Adipocyte (in vitro differentiated cells): ENCODE results near the gene RPA1.

ENCODE experiments used
- DNase-seq: peaks from one replicate; pipeline ENCODE4 v3.0.0-alpha.2; 2015; ENCODE audit warnings: low read depth
- H3K27me3 ChIP-seq: replicated peaks from 2 replicates; pipeline ENCODE4 v1.7.0; 2013; ENCODE audit warnings: mild to moderate bottlenecking, low read length, moderate library complexity; ENCODE audit not compliant: control insufficient read depth, insufficient read depth
- H3K36me3 ChIP-seq: 2 replicates; pipeline ENCODE4 v1.7.0; 2013; ENCODE audit warnings: low read length, mild to moderate bottlenecking, moderate library complexity; ENCODE audit not compliant: control insufficient read depth, insufficient read depth, severe bottlenecking
- H3K4me1 ChIP-seq: 2 replicates; pipeline ENCODE4 v1.7.0; 2013; ENCODE audit warnings: mild to moderate bottlenecking, low read length, moderate library complexity; ENCODE audit not compliant: control insufficient read depth, insufficient read depth
- H3K4me3 ChIP-seq: 2 replicates; pipeline ENCODE4 v1.7.0; 2013; ENCODE audit warnings: mild to moderate bottlenecking, low read length, moderate library complexity
- H3K9ac ChIP-seq: 2 replicates; pipeline ENCODE4 v1.7.0; 2013; ENCODE audit warnings: mild to moderate bottlenecking, low read length, moderate library complexity
- H3K9me3 ChIP-seq: 2 replicates; pipeline ENCODE4 v1.7.0; 2013; ENCODE audit warnings: mild to moderate bottlenecking, low read length, moderate library complexity; ENCODE audit not compliant: control insufficient read depth

The RPA1 gene

DNA sequence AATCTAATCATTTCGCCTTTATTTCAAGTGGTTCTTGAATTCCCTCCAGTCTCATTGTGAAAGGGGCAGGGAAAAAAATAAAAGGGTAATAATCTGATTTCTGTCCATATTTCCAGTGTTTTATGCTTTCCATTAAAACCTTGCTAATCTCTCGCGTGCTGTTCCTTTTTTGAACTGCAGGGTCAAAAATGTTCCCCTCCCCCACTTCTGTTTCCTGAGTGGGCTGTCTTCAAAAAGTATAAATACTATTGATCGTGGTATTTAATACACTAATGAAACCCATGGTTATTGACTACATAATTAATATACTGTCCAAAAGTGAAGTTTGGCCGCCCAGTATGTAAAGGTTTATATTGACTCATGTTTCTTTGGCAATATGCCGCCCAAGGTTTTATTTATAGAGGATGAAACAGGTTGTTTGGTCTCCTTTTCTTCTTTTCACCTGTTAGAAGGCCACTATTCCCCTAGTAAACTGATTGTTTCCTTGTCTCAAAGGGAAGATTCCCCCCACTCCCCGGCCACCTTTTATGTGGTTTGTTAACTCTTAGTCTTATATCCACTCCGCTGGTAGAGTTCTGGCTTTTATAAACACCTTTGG lies 69.7 kb downstream of the RPA1 start:
- no peaks in the 10 kb centered on the region for H3K4me1 ChIP-seq
- no peak for DNase-seq
- peaks cover 42% of the 10 kb centered on the region for H3K36me3 ChIP-seq
- no peak overlapping the region for H3K9ac ChIP-seq
- H3K4me3 ChIP-seq, result no peak overlapping the region
- peaks cover 7% of the 10 kb centered on the region for H3K27me3 ChIP-seq
- H3K9me3 ChIP-seq, result no peaks in the 10 kb centered on the region

DNA sequence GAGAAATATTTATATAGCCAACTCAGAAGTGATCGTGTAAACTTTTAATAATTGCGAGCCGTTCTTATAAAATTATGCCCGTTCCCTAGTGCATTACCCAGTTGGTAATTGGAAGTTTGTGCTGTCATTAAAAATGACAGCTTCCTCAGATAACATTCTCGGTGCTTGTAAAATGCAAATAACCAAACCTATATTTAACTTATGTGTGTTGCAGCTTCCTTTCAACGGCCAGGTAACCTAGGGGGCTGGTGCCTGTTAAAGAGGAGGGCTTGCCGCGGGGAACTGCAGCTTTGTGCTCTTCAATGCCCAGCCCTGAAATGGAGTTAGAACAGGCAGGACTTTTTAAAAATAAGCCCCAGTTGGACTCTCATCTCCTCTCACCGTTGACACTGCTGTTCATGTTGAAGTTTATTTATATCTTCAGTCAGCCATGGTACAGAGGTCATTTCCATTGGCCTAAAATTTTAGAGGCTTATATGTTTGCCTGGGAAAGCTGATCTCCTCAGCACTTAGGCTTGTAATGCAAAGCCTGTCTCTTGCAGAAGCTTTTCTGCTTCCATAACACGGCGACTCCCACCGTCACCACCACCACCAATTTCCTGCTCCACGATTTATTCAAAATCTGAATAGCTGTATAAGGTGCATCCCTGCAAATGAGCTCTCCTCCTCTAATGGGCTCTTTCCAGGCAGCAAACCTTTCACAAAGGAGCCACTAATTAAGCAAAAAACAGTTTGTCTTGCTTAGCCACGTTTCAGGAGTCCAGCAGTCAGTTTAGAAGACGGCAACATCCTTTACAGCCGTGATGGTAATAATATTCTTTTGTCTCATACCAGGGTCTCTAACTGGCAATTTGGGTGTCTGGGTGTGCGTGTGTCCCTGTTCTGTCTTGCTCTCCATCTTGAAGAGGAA lies 74.7 kb downstream of the RPA1 start:
- peaks cover 6% of the 10 kb centered on the region for H3K4me1 ChIP-seq
- no peaks in the 10 kb centered on the region for H3K9me3 ChIP-seq
- DNase-seq, result no peak
- H3K9ac ChIP-seq, result no peak overlapping the region
- H3K27me3 ChIP-seq, result peaks cover 36% of the 10 kb centered on the region
- H3K36me3 ChIP-seq, result no peaks in the 10 kb centered on the region
- H3K4me3 ChIP-seq, result no peak overlapping the region

DNA sequence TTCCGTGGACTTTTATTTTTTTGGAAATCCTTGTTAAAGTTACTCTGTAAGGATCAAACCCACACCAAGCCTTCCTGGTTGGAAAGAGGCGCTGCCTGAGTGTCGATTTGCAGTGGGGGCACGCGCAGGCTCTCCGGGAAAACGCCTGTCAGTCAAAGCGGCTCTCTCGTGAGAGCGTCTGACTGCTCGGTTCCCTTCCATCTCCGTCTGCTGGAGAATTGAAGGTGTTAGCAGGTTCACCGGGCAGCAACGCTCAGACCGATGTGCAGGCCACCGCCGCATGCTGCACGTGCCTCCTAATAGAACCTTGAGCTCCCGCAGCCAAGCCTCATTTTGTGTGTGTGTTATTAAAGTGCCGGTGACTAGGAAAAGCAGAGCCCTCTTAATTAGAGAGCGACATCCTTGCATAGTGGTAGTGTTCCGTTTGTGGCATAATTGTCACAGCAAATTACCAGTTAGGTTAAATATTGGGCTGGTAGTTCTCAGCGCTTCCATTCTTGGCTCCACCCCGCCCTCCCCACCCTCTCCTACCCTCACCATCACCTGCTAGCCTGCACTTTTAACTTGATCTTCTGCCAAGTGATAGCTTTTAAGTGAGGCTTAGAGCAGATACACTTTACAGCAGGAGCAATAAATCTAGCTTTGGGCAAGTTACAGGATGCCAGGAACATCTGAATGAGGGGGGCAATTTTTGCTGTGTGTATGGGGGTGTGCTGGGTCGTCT lies 75.5 kb downstream of the RPA1 start:
- Histone ChIP-seq H3K27me3 (peaks cover 41% of the 10 kb centered on the region), H3K36me3 (no peaks in the 10 kb centered on the region)

DNA sequence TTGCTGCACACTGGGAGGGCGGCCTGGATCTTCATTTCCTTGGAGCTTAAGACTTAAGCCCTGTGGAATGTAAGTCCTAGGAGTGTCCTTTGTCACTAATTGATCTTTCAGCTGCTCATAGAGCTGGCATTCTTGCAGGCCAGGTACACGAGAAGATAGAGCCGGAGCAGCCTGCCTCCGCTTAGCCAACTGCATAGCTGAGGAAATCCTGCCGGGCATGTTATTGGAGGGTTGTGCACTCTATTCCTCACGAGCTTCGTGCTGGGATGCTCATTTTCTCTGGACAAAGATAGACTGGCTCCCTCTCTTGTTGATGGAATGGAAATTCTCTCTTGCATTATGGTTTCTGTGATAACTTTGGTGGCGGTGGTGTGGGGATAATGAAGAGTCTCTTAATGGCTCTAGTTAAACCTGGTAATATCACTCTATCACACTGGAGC lies 76.9 kb downstream of the RPA1 start:
- no peaks in the 10 kb centered on the region for H3K36me3 ChIP-seq
- H3K9ac ChIP-seq, result no peak overlapping the region
- H3K4me3 ChIP-seq, result no peak overlapping the region
- no peaks in the 10 kb centered on the region for H3K9me3 ChIP-seq
- peaks cover 47% of the 10 kb centered on the region for H3K27me3 ChIP-seq
- H3K4me1 ChIP-seq, result peaks cover 9% of the 10 kb centered on the region
- DNase-seq, result no peak

More for the DNA sequence above, 75.5 kb downstream of the RPA1 start:
- Histone ChIP-seq H3K4me3 (no peak overlapping the region), H3K9ac (no peak overlapping the region), H3K9me3 (no peaks in the 10 kb centered on the region), H3K4me1 (peaks cover 9% of the 10 kb centered on the region)
- DNase-seq, result no peak

DNA sequence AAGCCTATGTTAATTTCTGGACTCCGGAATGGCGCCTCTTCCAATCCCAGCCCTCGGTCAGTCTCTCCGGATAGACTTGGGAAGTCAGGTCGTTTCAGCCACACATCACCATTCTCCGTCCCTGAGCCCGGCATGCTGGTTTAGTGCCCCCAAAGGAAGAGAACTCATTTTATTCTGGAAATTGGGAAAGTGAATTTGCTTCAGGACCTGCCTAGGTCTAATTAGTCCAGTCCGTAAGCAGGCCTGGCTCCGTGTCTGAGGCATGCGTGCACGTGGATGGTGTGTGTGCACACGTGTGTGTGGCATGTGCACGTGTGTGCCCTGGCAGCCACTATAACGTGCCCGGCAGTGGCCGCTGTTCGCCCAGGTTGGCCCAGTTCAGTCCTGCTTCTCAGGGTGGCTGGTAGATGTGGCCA lies 77.4 kb downstream of the RPA1 start:
- Histone ChIP-seq H3K9ac (no peak overlapping the region), H3K4me3 (no peak overlapping the region), H3K4me1 (peaks cover 9% of the 10 kb centered on the region), H3K27me3 (peaks cover 52% of the 10 kb centered on the region), H3K9me3 (no peaks in the 10 kb centered on the region), H3K36me3 (no peaks in the 10 kb centered on the region)
- no peak for DNase-seq

DNA sequence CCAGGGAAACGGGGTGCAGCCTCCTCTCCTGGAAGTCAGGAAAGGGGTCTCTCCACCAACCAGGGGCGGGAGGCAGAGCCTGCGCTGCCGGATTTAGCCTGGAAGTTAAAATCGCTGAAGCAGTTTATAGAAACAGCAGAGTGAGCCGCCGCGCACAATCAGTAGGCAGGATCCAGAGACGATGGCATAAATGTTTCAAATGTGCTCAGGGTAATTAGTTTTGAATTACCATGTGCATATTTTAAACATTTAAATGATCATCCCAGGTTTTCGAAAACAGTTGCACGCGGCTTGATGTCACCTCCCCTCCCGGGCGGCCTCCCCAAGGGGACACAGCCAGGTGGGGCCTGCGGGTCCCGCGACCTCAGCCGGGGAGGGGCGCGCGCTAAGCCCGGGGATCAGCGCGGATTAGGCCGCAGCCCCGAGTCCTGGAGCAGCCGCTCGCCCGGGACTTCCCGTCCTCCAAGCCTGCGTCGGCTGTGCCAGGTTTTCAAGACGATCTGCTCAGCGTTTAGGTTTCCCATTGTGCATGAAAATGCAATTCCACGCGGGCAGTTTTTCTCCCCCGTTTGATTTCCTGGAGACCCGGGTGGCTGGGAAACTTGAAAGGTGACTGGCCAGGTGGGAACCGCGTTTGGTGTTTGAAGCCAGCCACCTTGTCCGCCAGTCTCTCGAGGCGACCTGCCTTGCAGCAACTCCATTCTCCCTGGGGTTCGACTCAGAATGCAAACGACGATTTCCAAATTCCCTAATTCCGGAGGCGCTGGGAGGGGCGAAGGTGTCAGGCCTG lies 78.3 kb downstream of the RPA1 start:
- no peaks in the 10 kb centered on the region for H3K9me3 ChIP-seq
- peaks cover 9% of the 10 kb centered on the region for H3K4me1 ChIP-seq
- peak overlapping the region; percentile 73 for H3K4me3 ChIP-seq
- DNase-seq, result peak; percentile 51
- peak overlapping the region; percentile 14 for H3K9ac ChIP-seq
- no peaks in the 10 kb centered on the region for H3K36me3 ChIP-seq
- H3K27me3 ChIP-seq, result peaks cover 60% of the 10 kb centered on the region

DNA sequence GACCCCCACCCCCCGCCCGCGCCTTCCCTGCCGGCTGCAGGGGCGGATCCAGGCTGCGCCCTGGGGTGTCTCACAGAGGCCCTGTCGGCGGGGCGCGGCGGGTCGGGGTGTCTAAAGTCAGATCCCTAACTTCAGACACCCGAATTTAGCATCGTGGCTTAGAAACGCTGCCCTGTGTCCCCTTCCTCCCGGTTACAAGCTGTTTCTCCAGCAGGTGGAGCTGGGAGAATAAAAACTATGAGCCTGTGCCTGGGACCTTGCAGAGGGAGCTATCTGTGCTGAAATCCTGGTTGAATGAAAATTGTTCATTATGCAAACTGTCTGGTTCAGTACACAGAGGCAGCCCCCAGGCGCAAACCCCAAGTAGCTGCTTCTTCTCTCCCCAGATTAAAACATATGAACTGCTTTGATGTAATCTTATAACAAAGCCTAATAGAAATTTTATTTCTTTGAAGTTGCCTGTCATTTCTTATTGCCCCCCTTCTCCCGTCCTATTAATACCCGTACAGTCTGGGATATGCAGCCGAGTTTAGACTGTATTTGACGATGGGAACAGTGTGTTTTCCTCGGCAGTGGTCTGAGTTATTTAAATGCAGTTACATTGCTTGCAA lies 79.0 kb downstream of the RPA1 start:
- Histone ChIP-seq H3K4me1 (peaks cover 9% of the 10 kb centered on the region), H3K4me3 (peak overlapping the region; percentile 73), H3K27me3 (peaks cover 67% of the 10 kb centered on the region)

DNA sequence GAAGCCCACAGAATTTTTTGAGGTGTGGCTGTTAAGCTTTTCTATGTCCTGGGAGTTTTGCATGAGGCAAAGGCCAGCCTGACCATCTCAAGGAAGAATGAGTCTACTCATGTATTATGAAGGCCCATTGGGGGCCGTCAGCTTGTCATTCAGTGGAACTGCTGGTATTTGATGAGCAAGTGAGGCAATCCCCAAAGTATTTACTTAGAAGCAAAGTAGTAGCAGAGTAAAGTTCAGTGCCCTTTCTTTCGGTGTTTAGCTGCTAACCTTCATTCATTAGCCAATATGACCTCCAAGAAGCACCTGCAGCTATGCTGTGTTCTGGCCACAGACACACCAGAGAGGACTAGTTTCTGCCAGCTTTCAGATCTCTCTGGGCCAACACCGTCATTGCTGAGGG lies 80.2 kb downstream of the RPA1 start:
- H3K9ac ChIP-seq, result no peak overlapping the region
- no peak overlapping the region for H3K4me3 ChIP-seq
- H3K9me3 ChIP-seq, result no peaks in the 10 kb centered on the region
- H3K27me3 ChIP-seq, result peaks cover 65% of the 10 kb centered on the region
- no peaks in the 10 kb centered on the region for H3K36me3 ChIP-seq
- DNase-seq, result no peak
- H3K4me1 ChIP-seq, result peaks cover 9% of the 10 kb centered on the region

More for the DNA sequence above, 79.0 kb downstream of the RPA1 start:
- peak overlapping the region; percentile 14 for H3K9ac ChIP-seq
- H3K36me3 ChIP-seq, result no peaks in the 10 kb centered on the region
- no peaks in the 10 kb centered on the region for H3K9me3 ChIP-seq
- peak; percentile 91 for DNase-seq

DNA sequence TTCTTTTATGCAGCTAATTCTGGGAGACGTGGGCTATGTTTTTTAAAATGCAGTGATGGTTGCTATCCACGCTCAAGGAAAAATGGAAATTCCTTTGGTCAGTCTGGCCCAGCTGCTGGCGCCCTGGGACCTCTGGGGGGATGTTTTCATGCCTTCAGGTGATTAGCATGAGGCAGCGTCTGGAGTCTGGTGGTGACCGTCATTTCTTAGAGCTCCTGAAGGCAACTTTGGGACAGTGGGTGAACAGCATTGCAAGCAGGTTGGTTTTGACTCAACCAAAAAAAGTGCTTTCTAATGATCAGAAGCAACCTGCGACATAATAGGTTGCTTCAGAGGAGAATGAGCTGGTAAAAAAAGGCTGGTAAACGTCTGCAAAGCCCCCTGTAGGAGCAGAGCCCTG lies 82.3 kb downstream of the RPA1 start:
- Histone ChIP-seq H3K9ac (no peak overlapping the region), H3K4me3 (no peak overlapping the region), H3K4me1 (peaks cover 9% of the 10 kb centered on the region), H3K9me3 (no peaks in the 10 kb centered on the region), H3K36me3 (no peaks in the 10 kb centered on the region), H3K27me3 (peaks cover 68% of the 10 kb centered on the region)
- DNase-seq, result no peak

DNA sequence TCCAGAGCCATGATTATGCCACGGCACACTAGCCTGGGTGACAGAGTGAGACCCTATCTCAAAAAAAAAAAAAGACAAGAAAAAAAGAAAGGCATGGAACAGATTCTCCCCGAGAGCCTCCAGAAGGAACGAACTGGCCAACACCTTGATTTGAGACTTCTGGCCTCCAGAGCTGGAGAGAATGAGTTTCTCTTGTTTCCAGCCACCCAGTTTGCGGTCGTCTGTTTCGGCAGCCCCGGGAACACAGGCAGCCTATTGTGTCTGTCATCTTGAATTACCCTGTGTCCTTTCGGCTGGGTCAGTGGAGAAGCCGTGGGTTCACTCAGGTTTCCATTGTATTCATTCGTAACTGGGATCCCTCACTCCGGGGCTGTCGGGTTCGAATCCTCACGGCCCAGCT lies 83.9 kb downstream of the RPA1 start:
- no peak overlapping the region for H3K4me3 ChIP-seq
- no peaks in the 10 kb centered on the region for H3K9me3 ChIP-seq
- H3K4me1 ChIP-seq, result peaks cover 3% of the 10 kb centered on the region
- no peak overlapping the region for H3K9ac ChIP-seq
- H3K36me3 ChIP-seq, result no peaks in the 10 kb centered on the region
- H3K27me3 ChIP-seq, result peaks cover 69% of the 10 kb centered on the region
- no peak for DNase-seq
